Tibial nerve (tissue), 4 donors: Measurements from ENCODE around the gene SYK. TPM values are rescaled to one million over a fixed set of nuclear protein-coding genes. Genes with fewer than 3 reads are reported as not detected.
"Not testable (repeated sequence)": the region's sequence is repeated elsewhere in the genome, so short reads cannot be mapped to it uniquely, and the experiment has no call there.

ENCODE experiments used
- DNase-seq, 2 donors: peaks; one replicate each; pipeline ENCODE4 v3.0.0-alpha.2; 2019; ENCODE audit warnings: low spot score in 2 of 2
- H3K27ac ChIP-seq, 4 donors: fragments of 200-600 bp; sonication (generic) in 3 of 4; one replicate each; pipeline ENCODE4 v1.5.1; 2017 to 2019; ENCODE audit warnings: mild to moderate bottlenecking in 1 of 4
- H3K27me3 ChIP-seq, 2 donors: fragments of 200-600 bp; sonication (generic) in 1 of 2; one replicate each; pipeline versions ENCODE4 v1.5.1 to v1.6.0; 2017 to 2019
- H3K36me3 ChIP-seq, 3 donors: fragments of 200-600 bp; sonication (generic); one replicate each; pipeline ENCODE4 v1.5.1; 2018 to 2019
- H3K4me1 ChIP-seq, 4 donors: fragments of 200-600 bp; sonication (generic) in 3 of 4; one replicate each; pipeline ENCODE4 v1.5.1; 2017 to 2019
- H3K4me3 ChIP-seq, 4 donors: fragments of 200-600 bp; sonication (generic) in 3 of 4; one replicate each; pipeline ENCODE4 v1.5.1; 2017 to 2019; ENCODE audit warnings: mild to moderate bottlenecking in 1 of 4, moderate library complexity in 1 of 4
- H3K9me3 ChIP-seq, 4 donors: fragments of 200-600 bp; sonication (generic) in 3 of 4; one replicate each; pipeline ENCODE4 v1.5.1; 2017 to 2019
- CTCF ChIP-seq, 5 experiments: fragments of 200-600 bp in 3 of 5; fragments of 450-650 bp in 2 of 5; sonication (generic) in 3 of 5; IDR thresholded peaks; one replicate each; pipeline ENCODE4 v1.5.1; 2016 to 2019; ENCODE audit warnings: antibody characterized with exemption in 5 of 5, mild to moderate bottlenecking in 3 of 5, moderate library complexity in 2 of 5
- EP300 ChIP-seq, 2 donors: sonication (generic); formaldehyde crosslinking; IDR thresholded peaks; one replicate each; pipeline ENCODE4 v1.6.1; 2017; ENCODE audit warnings: antibody characterized with exemption in 2 of 2, mild to moderate bottlenecking in 1 of 2
- POLR2A ChIP-seq, 2 donors: fragments of 450-650 bp; IDR thresholded peaks; one replicate each; pipeline ENCODE4 v1.6.1; 2017; ENCODE audit warnings: antibody characterized with exemption in 2 of 2, mild to moderate bottlenecking in 2 of 2, moderate library complexity in 2 of 2
- WGBS, 2 donors: methylation state at CpG; one replicate each; pipeline ENCODE4 v1.1.5; 2018; 5-methylcytosine and 5-hydroxymethylcytosine counted together
- total RNA-seq, 4 donors: library from RNA; depleted of rRNA; stranded (reverse); fragments of >200 nt; gene quantifications; one replicate each; pipeline ENCODE4 v1.1.0, GENCODE V29; 2016

Gene SYK
- total RNA-seq, 4 donors from 2014 or later, result 8.0 to 20.7 (median 13.2) TPM

- no peak for DNase-seq
- TF ChIP-seq POLR2A (IDR thresholded peaks at IDR 0.05) (no peak), CTCF (IDR thresholded peaks at IDR 0.05) (no peak), EP300 (IDR thresholded peaks at IDR 0.05) (no peak)
- WGBS, 2 donors, result 41 to 42% methylated on average over 4 of the region's 4 CpGs
- no peaks in the 10 kb centered on the region for H3K9me3 ChIP-seq
- H3K36me3 ChIP-seq, result no peaks in the 10 kb centered on the region
- no peaks in the 10 kb centered on the region for H3K27me3 ChIP-seq
- no peaks in the 10 kb centered on the region for H3K4me1 ChIP-seq
- no peak overlapping the region for H3K27ac ChIP-seq
- H3K4me3 ChIP-seq, result no peak overlapping the region
These were observed 13.7 kb upstream of the SYK start for GRCh38 chr9:90787771-90788460.

- not testable (repeated sequence) for H3K4me1 ChIP-seq, H3K27me3 ChIP-seq, H3K9me3 ChIP-seq, DNase-seq, H3K36me3 ChIP-seq, H3K4me3 ChIP-seq, H3K27ac ChIP-seq
- WGBS, 2 donors, result 45 to 51% methylated on average over 1 of the region's 1 CpG
These were observed 13.1 kb upstream of the SYK start for GRCh38 chr9:90788527-90788926.

GRCh38 chr9:90789408-90789807 lies 12.2 kb upstream of the SYK start:
- H3K4me3 ChIP-seq, result no peak overlapping the region
- 81% methylated on average over 4 of the region's 4 CpGs for WGBS, 2 donors
- no peaks in the 10 kb centered on the region for H3K4me1 ChIP-seq

GRCh38 chr9:90789862-90790261 lies 11.8 kb upstream of the SYK start:
- TF ChIP-seq EP300 (IDR thresholded peaks at IDR 0.05), result no peak
- no peak for TF ChIP-seq CTCF (IDR thresholded peaks at IDR 0.05)
- Histone ChIP-seq H3K4me3 (no peak overlapping the region), H3K27me3 (no peaks in the 10 kb centered on the region), H3K9me3 (no peaks in the 10 kb centered on the region), H3K36me3 (no peaks in the 10 kb centered on the region), H3K27ac (no peak overlapping the region), H3K4me1 (no peaks in the 10 kb centered on the region)
- no peak for DNase-seq
- WGBS, 2 donors, result 38 to 44% methylated on average over 4 of the region's 4 CpGs

More at GRCh38 chr9:90789408-90789807, 12.2 kb upstream of the SYK start:
- Histone ChIP-seq H3K27ac (no peak overlapping the region), H3K27me3 (no peaks in the 10 kb centered on the region), H3K36me3 (no peaks in the 10 kb centered on the region), H3K9me3 (no peaks in the 10 kb centered on the region)
- DNase-seq, result no peak
- TF ChIP-seq EP300 (IDR thresholded peaks at IDR 0.05) (no peak), CTCF (IDR thresholded peaks at IDR 0.05) (no peak), POLR2A (IDR thresholded peaks at IDR 0.05) (no peak)

GRCh38 chr9:90793024-90793423 lies 8.6 kb upstream of the SYK start:
- not testable (repeated sequence) for H3K4me3 ChIP-seq, H3K9me3 ChIP-seq, H3K36me3 ChIP-seq, DNase-seq, H3K27ac ChIP-seq, H3K27me3 ChIP-seq
- H3K4me1 ChIP-seq, result peaks cover 0 to 17% (median 0%) of the 10 kb centered on the region in 4 donors
- WGBS, 2 donors, result 95% methylated on average over 3 of the region's 3 CpGs; no CpG with 5 or more reads in 1 of the 2 donors

GRCh38 chr9:90793729-90794128 lies 7.9 kb upstream of the SYK start:
- H3K4me3 ChIP-seq, result no peak overlapping the region
- H3K27ac ChIP-seq, result no peak overlapping the region
- TF ChIP-seq POLR2A (IDR thresholded peaks at IDR 0.05), result no peak
- TF ChIP-seq EP300 (IDR thresholded peaks at IDR 0.05), result no peak
- TF ChIP-seq CTCF (IDR thresholded peaks at IDR 0.05), result no peak
- WGBS, 2 donors, result 69 to 79% methylated on average over 2 of the region's 2 CpGs
- H3K9me3 ChIP-seq, result no peaks in the 10 kb centered on the region
- peaks cover 0 to 17% (median 0%) of the 10 kb centered on the region in 4 donors for H3K4me1 ChIP-seq
- H3K36me3 ChIP-seq, result no peaks in the 10 kb centered on the region
- no peaks in the 10 kb centered on the region for H3K27me3 ChIP-seq
- no peak for DNase-seq
